ENCODE measurements around the gene ANKFN1. TPM values are rescaled to one million over a fixed set of nuclear protein-coding genes. Genes with fewer than 3 reads are reported as not detected.

ANKFN1 gene
- total RNA-seq, 2 experiments from 2014 or later: not detected

DNA sequence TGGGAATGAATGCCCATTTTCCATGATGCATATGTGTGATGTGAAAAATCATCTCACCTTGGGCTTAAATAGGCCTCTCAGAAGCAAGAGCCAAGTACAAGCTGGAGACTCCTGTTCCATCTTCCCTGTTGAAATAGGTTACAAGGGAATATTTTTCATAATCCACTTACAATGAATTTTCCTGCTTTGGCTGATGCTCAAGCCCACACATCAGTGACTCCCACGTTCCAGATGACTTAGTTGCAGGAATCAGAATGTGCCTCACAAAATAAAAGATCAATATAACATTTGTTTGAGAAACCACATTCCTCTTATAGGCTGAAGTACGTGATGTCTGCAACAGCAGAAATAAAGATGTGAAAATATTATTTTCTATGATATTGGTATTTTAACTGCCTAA, 24.1 kb downstream of the ANKFN1 start:
- Mint-ChIP-seq H3K27me3 (peaks cover 7% of the 10 kb centered on the region), H3K9me3 (no peaks in the 10 kb centered on the region), H3K36me3 (no peaks in the 10 kb centered on the region), H3K27ac (no peak overlapping the region), H3K4me1 (no peaks in the 10 kb centered on the region), H3K4me3 (no peak overlapping the region)
- DNase-seq: no peak
- no peak for ATAC-seq (ENCODE audit: low read depth)
- POLR2A ChIA-PET: no interaction called here

DNA sequence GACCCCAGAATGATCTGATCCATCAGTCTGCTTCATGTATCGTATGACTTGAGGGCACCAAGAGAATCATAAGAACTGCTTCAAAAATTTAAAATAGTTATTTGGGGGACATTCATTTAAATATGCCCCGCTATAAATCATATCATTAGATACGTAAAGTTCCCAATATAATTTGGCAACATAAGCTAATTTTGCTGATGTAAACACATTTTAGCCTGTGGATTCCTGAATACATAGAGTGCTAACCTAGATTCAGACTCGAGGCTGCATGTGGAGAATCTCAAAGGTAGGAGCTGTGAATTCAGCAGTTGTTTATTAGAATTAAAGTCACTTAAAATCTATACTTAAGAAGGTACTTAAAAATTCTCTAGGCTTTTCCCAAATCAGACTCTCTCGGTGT, 24.9 kb downstream of the ANKFN1 start:
- Mint-ChIP-seq H3K36me3 (no peaks in the 10 kb centered on the region), H3K27ac (no peak overlapping the region), H3K4me1 (no peaks in the 10 kb centered on the region), H3K9me3 (no peaks in the 10 kb centered on the region), H3K27me3 (peaks cover 7% of the 10 kb centered on the region), H3K4me3 (no peak overlapping the region)
- DNase-seq (no peak), ATAC-seq (ENCODE audit: low read depth) (no peak)
- POLR2A ChIA-PET: no interaction called here

DNA sequence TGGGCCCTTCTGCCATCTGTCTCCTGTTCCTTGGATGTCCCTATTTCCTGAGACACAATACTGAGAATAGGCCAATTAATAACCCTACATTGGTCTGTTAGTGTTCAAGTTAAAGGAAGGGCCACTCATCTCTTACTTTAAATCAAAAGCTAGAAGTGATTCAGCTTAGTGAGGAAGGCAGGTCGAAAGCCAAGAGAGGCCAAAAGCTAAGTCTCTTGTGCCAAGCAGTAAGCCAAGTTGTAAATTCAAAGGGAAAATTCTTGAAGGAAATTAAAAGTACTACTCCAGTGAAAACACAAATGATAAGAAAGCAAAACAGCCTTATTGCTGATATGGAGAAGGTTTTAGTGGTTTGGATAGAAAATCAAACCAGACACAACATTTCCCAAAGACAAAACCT, 28.8 kb downstream of the ANKFN1 start:
- H3K4me1 Mint-ChIP-seq: no peaks in the 10 kb centered on the region
- no peaks in the 10 kb centered on the region for H3K36me3 Mint-ChIP-seq
- no peak overlapping the region for H3K4me3 Mint-ChIP-seq
- POLR2A ChIA-PET: no interaction called here
- H3K27me3 Mint-ChIP-seq: peaks cover 7% of the 10 kb centered on the region
- ATAC-seq (ENCODE audit: low read depth) (no peak), DNase-seq (no peak)
- H3K9me3 Mint-ChIP-seq: no peaks in the 10 kb centered on the region
- H3K27ac Mint-ChIP-seq: no peak overlapping the region

DNA sequence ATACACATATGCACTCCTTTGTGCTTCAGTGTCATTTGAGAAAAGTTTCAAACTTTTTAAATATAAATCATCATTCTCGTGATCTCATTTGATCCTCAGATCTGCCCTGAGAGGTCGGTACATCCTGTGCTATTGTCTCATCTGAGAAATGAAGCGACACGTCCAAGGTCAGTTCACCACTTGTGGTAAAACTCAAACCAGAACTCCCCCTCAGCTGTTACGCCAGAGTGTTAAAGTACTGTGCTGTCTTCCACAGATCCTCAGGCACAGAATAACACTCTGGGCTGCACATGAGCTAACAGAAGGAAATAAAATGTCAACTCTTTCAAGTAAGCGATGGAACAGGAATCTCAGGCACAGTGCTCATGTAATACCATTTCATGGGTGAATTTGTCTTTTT, 31.4 kb downstream of the ANKFN1 start:
- DNase-seq (no peak), ATAC-seq (ENCODE audit: low read depth) (no peak)
- Mint-ChIP-seq H3K36me3 (no peaks in the 10 kb centered on the region), H3K27me3 (peaks cover 4% of the 10 kb centered on the region), H3K9me3 (no peaks in the 10 kb centered on the region), H3K4me1 (no peaks in the 10 kb centered on the region), H3K4me3 (no peak overlapping the region), H3K27ac (no peak overlapping the region)
- POLR2A ChIA-PET: no interaction called here

DNA sequence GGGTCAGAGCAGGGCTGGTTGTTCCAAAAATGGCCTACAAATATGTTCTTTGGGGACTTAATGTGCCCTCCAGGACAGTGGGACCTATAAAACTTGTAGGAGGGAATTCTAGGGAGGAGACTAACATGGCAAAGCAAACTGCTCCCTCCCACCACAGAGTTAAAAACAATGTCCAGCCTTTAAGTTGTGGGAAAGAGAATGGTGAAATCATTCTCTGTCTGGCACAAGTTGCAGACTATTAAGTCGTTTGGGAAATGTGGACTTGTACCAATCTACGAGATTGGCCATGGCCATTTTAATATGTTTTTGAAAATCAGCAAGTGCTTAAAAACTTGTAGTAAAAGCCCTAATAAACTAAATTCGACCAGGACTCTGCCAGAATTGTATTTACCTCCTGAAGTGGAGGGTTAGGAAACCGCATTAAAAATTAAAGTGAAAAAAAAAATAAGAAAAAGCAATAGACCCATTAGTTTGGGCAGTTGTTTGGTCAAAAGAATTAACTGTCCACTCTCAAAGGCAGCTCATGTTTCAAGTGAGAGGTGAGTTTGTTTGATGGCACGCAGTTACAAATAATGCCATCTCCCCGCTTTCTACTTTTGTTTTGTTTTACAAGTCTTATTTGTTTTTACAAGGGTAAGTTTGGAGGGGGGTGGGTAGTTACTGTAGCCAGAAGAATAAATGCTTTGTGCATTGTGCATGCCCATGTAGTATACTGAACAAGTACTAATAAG, 32.4 kb downstream of the ANKFN1 start:
- Mint-ChIP-seq H3K9me3 (no peaks in the 10 kb centered on the region), H3K4me1 (no peaks in the 10 kb centered on the region), H3K4me3 (no peak overlapping the region), H3K27me3 (no peaks in the 10 kb centered on the region), H3K27ac (no peak overlapping the region), H3K36me3 (no peaks in the 10 kb centered on the region)
- ATAC-seq (ENCODE audit: low read depth) (no peak), DNase-seq (no peak)
- POLR2A ChIA-PET: no interaction called here

DNA sequence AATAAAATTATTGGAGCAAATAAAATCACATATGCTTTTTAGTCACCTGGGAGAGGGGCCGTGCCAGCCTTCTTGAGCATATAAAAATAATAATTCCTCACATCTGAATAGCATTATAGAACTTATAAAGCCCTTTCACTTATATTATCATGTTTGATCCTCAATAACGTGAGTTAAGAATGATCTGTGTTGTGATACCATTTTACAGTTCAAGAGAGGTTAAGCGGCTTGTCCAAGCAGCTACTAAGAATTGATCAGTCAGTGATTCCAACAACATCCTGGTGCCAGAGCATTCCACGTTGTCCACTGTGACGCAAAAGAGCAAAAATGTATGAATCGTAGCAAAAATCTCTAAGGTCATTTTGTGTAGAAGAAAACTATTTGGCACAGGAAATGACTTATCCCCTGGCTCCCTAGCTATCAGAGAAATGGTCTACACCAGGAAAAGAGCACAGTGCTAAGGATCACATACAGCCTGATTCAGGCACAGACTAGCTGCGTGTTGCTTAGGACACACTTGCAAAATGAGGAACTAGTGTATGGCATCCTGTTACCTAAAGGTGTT, 33.0 kb downstream of the ANKFN1 start:
- Mint-ChIP-seq H3K27me3 (no peaks in the 10 kb centered on the region), H3K27ac (no peak overlapping the region), H3K36me3 (no peaks in the 10 kb centered on the region), H3K9me3 (no peaks in the 10 kb centered on the region), H3K4me3 (no peak overlapping the region), H3K4me1 (no peaks in the 10 kb centered on the region)
- no peak for ATAC-seq (ENCODE audit: low read depth)
- DNase-seq: no peak
- POLR2A ChIA-PET: no interaction called here

DNA sequence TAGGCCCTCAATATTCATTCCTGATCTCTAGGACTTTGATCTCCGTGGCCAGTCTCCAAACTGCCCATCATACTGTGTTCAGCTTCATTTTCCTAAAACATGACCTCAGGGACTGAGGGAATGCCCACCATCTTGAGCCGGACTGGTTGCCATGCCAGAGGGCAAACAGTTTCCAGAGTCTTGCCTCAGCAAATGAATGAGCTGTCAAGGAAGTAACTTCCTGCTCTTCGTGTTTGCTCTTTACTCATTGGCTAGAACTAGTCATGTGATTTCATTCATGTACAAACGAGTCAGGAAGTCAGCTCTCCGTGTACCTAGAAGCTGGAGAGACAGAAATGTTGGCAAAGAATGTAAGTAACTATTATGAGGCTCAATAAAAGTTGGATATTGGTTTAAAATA, 50.2 kb downstream of the ANKFN1 start:
- Mint-ChIP-seq H3K36me3 (no peaks in the 10 kb centered on the region), H3K27me3 (peaks cover 6% of the 10 kb centered on the region), H3K27ac (no peak overlapping the region), H3K4me3 (no peak overlapping the region), H3K4me1 (peaks cover 6% of the 10 kb centered on the region), H3K9me3 (no peaks in the 10 kb centered on the region)
- DNase-seq (no peak), ATAC-seq (ENCODE audit: low read depth) (no peak)
- POLR2A ChIA-PET: no interaction called here

DNA sequence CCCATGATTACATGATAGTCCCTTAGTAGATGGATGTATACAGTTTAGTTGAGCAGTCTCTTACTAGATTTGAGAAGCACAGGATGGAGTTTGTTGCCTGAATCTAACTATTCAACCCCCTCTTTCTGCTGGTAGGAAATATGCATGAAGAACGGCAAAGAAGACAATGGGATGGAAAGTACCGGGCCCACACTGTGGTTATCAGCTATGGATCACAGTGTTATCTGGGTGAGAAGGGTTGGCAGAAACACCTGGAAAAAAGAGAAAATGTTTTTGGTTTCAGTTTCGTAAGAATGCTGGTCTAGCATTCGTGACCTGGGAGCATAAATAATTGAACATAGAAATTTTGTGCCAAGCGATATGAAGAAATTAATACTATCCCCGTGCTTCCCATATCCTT, 53.1 kb downstream of the ANKFN1 start:
- POLR2A ChIA-PET: no interaction called here
- no peak for DNase-seq
- peaks cover 2% of the 10 kb centered on the region for H3K9me3 Mint-ChIP-seq
- no peak for ATAC-seq (ENCODE audit: low read depth)
- no peaks in the 10 kb centered on the region for H3K36me3 Mint-ChIP-seq
- peaks cover 6% of the 10 kb centered on the region for H3K4me1 Mint-ChIP-seq
- no peak overlapping the region for H3K4me3 Mint-ChIP-seq
- H3K27me3 Mint-ChIP-seq: peaks cover 4% of the 10 kb centered on the region
- no peak overlapping the region for H3K27ac Mint-ChIP-seq

DNA sequence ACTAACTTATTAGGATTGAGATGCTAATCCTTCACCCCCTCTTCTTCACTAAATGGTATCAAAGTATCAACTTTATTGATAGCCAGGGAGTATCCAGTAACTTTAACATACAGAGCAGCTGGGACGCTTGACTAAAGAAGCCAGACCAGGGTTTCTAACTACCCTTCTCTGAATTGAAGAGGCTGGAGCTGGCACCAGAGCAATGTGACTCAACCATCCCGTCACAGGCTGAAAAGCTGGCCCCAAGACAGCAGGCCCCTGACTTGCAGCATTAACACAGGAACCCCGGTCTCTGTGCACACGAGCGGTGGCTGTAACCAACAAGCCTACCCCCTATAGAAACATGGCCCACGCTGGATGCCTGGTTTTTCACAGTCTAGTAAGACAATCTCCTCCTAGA, 59.8 kb downstream of the ANKFN1 start:
- POLR2A ChIA-PET: no interaction called here

DNA sequence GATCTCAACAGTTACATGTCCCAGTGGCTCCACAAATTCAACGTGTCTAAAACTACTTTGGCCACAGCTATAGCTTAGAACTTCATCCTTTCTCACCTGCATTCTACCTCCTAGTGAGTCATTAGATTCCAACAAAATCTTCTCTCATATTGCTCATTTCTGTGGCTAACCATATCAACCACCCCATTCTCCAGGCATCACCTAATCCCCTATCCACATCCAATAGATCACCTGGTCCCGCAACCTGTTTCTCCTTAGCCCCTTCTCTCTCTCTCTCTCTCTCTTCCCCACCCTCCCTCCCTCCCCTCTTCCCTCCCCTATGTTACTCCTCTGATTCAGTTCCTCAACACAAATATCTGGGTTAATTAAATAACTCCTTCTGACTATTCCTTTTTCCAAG, 64.6 kb downstream of the ANKFN1 start:
- DNase-seq: no peak
- POLR2A ChIA-PET: no interaction called here
- ATAC-seq (ENCODE audit: low read depth): no peak
- H3K9me3 Mint-ChIP-seq: peaks cover 2% of the 10 kb centered on the region
- H3K36me3 Mint-ChIP-seq: no peaks in the 10 kb centered on the region
- H3K27me3 Mint-ChIP-seq: peaks cover 9% of the 10 kb centered on the region
- no peak overlapping the region for H3K27ac Mint-ChIP-seq
- no peaks in the 10 kb centered on the region for H3K4me1 Mint-ChIP-seq
- no peak overlapping the region for H3K4me3 Mint-ChIP-seq

More for the DNA sequence above, 59.8 kb downstream of the ANKFN1 start:
- H3K9me3 Mint-ChIP-seq: peaks cover 3% of the 10 kb centered on the region
- no peak overlapping the region for H3K4me3 Mint-ChIP-seq
- ATAC-seq (ENCODE audit: low read depth): no peak
- peaks cover 13% of the 10 kb centered on the region for H3K27me3 Mint-ChIP-seq
- no peak overlapping the region for H3K27ac Mint-ChIP-seq
- no peaks in the 10 kb centered on the region for H3K4me1 Mint-ChIP-seq
- no peaks in the 10 kb centered on the region for H3K36me3 Mint-ChIP-seq
- no peak for DNase-seq

DNA sequence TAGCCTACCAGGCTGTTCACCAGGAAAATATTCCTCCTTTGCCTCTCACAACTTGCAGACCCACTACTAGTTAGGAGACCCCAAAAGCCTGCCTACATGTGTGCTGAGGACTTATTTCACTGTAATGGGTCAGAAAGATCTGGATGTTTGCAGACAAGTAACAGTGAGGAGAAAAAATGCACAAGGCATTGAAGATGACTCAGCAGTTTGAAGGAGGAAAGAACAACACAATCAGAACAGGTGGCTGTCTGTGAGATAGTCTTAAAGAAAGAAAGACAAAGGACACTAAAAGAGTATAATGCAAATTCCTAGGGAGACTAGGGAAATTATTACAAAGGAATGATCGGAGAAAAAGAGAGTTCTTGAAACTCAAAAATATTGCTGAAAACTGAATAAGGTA, 69.0 kb downstream of the ANKFN1 start:
- H3K36me3 Mint-ChIP-seq: no peaks in the 10 kb centered on the region
- ATAC-seq (ENCODE audit: low read depth): no peak
- H3K4me3 Mint-ChIP-seq: no peak overlapping the region
- POLR2A ChIA-PET: no interaction called here
- no peak for DNase-seq
- no peaks in the 10 kb centered on the region for H3K4me1 Mint-ChIP-seq
- peaks cover 4% of the 10 kb centered on the region for H3K27me3 Mint-ChIP-seq
- no peak overlapping the region for H3K27ac Mint-ChIP-seq
- H3K9me3 Mint-ChIP-seq: peaks cover 2% of the 10 kb centered on the region

DNA sequence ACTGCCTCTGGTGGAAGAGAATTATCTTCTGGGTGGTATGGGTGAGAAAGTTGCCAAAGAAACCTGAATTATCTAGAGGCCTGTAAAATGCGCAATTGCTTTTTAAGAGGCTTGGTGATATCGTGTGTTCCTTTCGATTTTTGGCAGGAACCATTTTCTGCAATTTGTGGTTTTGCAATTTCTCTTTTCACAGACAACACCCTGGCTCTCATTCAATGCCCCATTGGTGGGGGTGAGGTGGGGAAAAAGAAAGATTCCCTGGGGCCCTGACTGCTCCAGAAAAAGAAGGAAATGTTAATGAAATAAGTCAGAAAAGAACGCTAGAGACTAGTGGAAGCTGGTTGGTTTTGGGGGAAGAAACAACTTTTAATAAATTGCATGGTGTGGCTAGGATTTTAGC, 77.4 kb downstream of the ANKFN1 start:
- POLR2A ChIA-PET: no interaction called here
- Mint-ChIP-seq H3K4me3 (no peak overlapping the region), H3K9me3 (peaks cover 2% of the 10 kb centered on the region), H3K27ac (no peak overlapping the region), H3K36me3 (no peaks in the 10 kb centered on the region), H3K4me1 (no peaks in the 10 kb centered on the region), H3K27me3 (peaks cover 4% of the 10 kb centered on the region)
- no peak for DNase-seq
- no peak for ATAC-seq (ENCODE audit: low read depth)

DNA sequence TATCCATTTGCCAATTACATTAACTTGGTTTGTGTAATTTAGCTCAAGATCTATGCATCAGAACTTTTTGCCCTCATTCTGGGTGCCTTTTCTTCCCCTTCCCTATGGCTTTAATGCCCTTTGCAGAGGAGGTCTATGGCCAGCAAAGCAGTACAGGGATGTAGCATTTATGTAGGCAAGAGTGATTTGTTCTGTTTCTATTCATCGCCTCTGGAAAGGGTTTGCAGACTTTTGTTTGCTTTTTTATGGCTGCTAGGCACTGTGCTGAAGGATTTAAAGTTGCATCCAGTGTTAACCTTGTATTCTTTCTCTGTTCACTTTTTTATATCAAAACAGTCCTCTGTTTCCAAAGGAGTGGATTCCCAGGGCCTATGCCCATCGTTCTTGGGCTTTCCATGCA, 78.0 kb downstream of the ANKFN1 start:
- Mint-ChIP-seq H3K9me3 (peaks cover 2% of the 10 kb centered on the region), H3K27ac (no peak overlapping the region), H3K4me1 (no peaks in the 10 kb centered on the region), H3K27me3 (peaks cover 4% of the 10 kb centered on the region), H3K4me3 (no peak overlapping the region), H3K36me3 (no peaks in the 10 kb centered on the region)
- no peak for DNase-seq
- POLR2A ChIA-PET: no interaction called here
- no peak for ATAC-seq (ENCODE audit: low read depth)

DNA sequence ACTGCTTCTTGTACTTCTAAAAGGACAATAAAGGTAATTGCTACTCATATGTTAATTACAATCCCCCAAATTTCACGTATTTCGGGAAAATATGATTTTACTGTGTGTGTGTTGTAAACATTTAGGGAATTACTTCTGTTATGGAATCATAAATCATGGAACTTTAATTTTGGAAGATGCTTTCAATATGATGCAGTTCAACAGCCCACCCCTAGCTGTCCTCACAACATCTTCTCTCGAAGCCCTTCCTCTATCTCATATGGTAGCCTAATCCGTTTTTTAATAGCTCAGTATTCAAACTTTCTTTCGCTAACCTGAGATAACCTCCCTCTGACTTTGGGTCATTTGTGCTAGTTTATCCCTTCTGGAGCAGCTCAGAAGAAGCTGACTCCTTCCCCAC, 78.4 kb downstream of the ANKFN1 start:
- no peaks in the 10 kb centered on the region for H3K4me1 Mint-ChIP-seq
- no peak overlapping the region for H3K27ac Mint-ChIP-seq
- no peak overlapping the region for H3K4me3 Mint-ChIP-seq
- no peaks in the 10 kb centered on the region for H3K36me3 Mint-ChIP-seq
- H3K9me3 Mint-ChIP-seq: peaks cover 2% of the 10 kb centered on the region
- ATAC-seq (ENCODE audit: low read depth) (no peak), DNase-seq (no peak)
- POLR2A ChIA-PET: no interaction called here
- H3K27me3 Mint-ChIP-seq: peaks cover 4% of the 10 kb centered on the region
